HepG2 (cell line): ENCODE measurements around the gene SYNM. TPM values are rescaled to one million over a fixed set of nuclear protein-coding genes. Genes with fewer than 3 reads are reported as not detected.

Experiments used
- ATAC-seq: fragments of 200-7000 bp; cut with Tn5 transposase; 3 replicates; pipeline ENCODE4 v1.9.1; 2020; ENCODE audit warnings: mild to moderate bottlenecking, moderate library complexity
- BruUV-seq: library from RNA; stranded (reverse); fragments of 400-500 nt; replicated peaks from 2 replicates; lab custom pipeline; 2021; lab: Mats Ljungman, UMichigan
- CTCF ChIA-PET: fragments of 300-600 bp; formaldehyde crosslinking; extraction: SDS; loops from one replicate; lab custom pipeline; 2021; ENCODE audit warnings: low total read pairs, inconsistent platforms, low intra/inter-chr PET ratio; lab: Yijun Ruan, JAX
- POLR2A ChIA-PET: fragments of 350-600 bp; sonication (Branson Sonifier 250); formaldehyde crosslinking; loops from one replicate; lab custom pipeline; 2020; ENCODE audit warnings: antibody characterized with exemption, inconsistent platforms; lab: Yijun Ruan, JAX
- DNase-seq: peaks from one replicate; pipeline ENCODE4 v3.0.0-alpha.2; 2015; ENCODE audit warnings: low spot score
- FAIRE-seq: peaks from 3 replicates; lab custom pipeline; 2011; peaks lifted over from hg19 to GRCh38; lab: Jason Lieb, UNC
- H2AFZ ChIP-seq: one replicate; pipeline ENCODE4 v1.6.1; 2011; ENCODE audit warnings: low read length, inconsistent platforms
- H3K27ac ChIP-seq: fragments of 300-600 bp; 3 replicates; pipeline ENCODE4 v1.8.0; 2011; ENCODE audit warnings: mixed run types, mild to moderate bottlenecking, mixed read lengths, low read length, inconsistent platforms; ENCODE audit not compliant: insufficient read depth; ENCODE audit errors: extremely low read length
- H3K27me3 ChIP-seq, 2 experiments: fragments of 200-600 bp in 1 of 2; 2 replicates in 1 of 2; 3 replicates in 1 of 2; pipeline versions ENCODE4 v1.6.0 to v1.8.0; 2011; ENCODE audit warnings: low read length in 2 of 2, mild to moderate bottlenecking in 2 of 2, moderate library complexity in 2 of 2, inconsistent platforms in 1 of 2; ENCODE audit not compliant: insufficient read depth in 2 of 2, control insufficient read depth in 1 of 2
- H3K36me3 ChIP-seq, 2 experiments: fragments of 200-600 bp in 1 of 2; replicated peaks in 1 of 2; 2 replicates in 1 of 2; 3 replicates in 1 of 2; pipeline versions ENCODE4 v1.5.1 to v1.8.0; 2011; ENCODE audit warnings: low read length in 2 of 2, inconsistent platforms in 1 of 2; ENCODE audit not compliant: insufficient read depth in 2 of 2, control insufficient read depth in 1 of 2
- H3K4me1 ChIP-seq: 2 replicates; pipeline ENCODE4 v1.5.1; 2012; ENCODE audit warnings: low read length, inconsistent platforms; ENCODE audit not compliant: insufficient read depth
- H3K4me2 ChIP-seq: 2 replicates; pipeline ENCODE4 v1.6.0; 2011; ENCODE audit warnings: low read depth, low read length, inconsistent platforms
- H3K4me3 ChIP-seq, 3 experiments: fragments of 200-600 bp in 1 of 3; sonication (generic), shearing (Covaris generic) in 1 of 3; replicated peaks in 1 of 3; 2 replicates each; pipeline ENCODE4 v1.5.1; 2011 to 2016; ENCODE audit warnings: low read length in 3 of 3, inconsistent platforms in 2 of 3, low read depth in 2 of 3, mild to moderate bottlenecking in 2 of 3, control low read depth in 1 of 3, mixed read lengths in 1 of 3; ENCODE audit not compliant: insufficient read depth in 1 of 3
- H3K79me2 ChIP-seq: one replicate; pipeline ENCODE4 v1.6.1; 2011; ENCODE audit warnings: low read length, inconsistent platforms; ENCODE audit not compliant: insufficient read depth
- H3K9ac ChIP-seq: 2 replicates; pipeline ENCODE4 v1.6.0; 2011; ENCODE audit warnings: mild to moderate bottlenecking, low read depth, low read length, inconsistent platforms; ENCODE audit not compliant: insufficient read depth
- H3K9me3 ChIP-seq: 2 replicates; pipeline ENCODE4 v1.5.1; 2012; ENCODE audit warnings: mild to moderate bottlenecking, low read length
- H4K20me1 ChIP-seq: 2 replicates; pipeline ENCODE4 v1.6.0; 2011; ENCODE audit warnings: inconsistent platforms, mild to moderate bottlenecking, low read length, moderate library complexity; ENCODE audit not compliant: insufficient read depth
- DR1 ChIP-seq: sonication (generic); formaldehyde crosslinking; IDR thresholded peaks from 2 replicates; pipeline ENCODE4 v1.8.0; 2021; ENCODE audit warnings: mild to moderate bottlenecking, missing genetic modification reagents, inconsistent platforms
- ISX ChIP-seq: sonication (generic); formaldehyde crosslinking; conservative IDR thresholded peaks from 2 replicates; pipeline ENCODE4 v1.5.0; 2020; ENCODE audit warnings: missing genetic modification reagents
- NCOA1 ChIP-seq: sonication (generic); formaldehyde crosslinking; IDR thresholded peaks from 2 replicates; pipeline ENCODE4 v1.9.0; 2021; ENCODE audit warnings: missing genetic modification reagents
- SIX1 ChIP-seq: sonication (generic); formaldehyde crosslinking; IDR thresholded peaks from 2 replicates; pipeline ENCODE4 v1.4.0; 2020; ENCODE audit warnings: missing genetic modification reagents, borderline replicate concordance
- SKI ChIP-seq: fragments of 450-650 bp; IDR thresholded peaks from one replicate; pipeline ENCODE4 v1.6.1; 2018; ENCODE audit warnings: mild to moderate bottlenecking; ENCODE audit not compliant: partially characterized antibody
- SOX13 ChIP-seq, 3 experiments: fragments of 450-650 bp in 1 of 3; sonication (generic) in 1 of 3; formaldehyde crosslinking in 1 of 3; IDR thresholded peaks in 2 of 3; conservative IDR thresholded peaks in 1 of 3; 2 replicates each; pipeline versions ENCODE4 v1.5.0 to v1.6.1; 2016 to 2020; ENCODE audit warnings: antibody characterized with exemption in 1 of 3, mild to moderate bottlenecking in 1 of 3, missing compliant biosample characterization in 1 of 3, missing genetic modification reagents in 1 of 3, moderate library complexity in 1 of 3
- SRY ChIP-seq: sonication (generic); formaldehyde crosslinking; IDR thresholded peaks from 2 replicates; pipeline ENCODE4 v1.8.0; 2022; ENCODE audit warnings: mild to moderate bottlenecking, missing genetic modification reagents
- ZNF615 ChIP-seq: sonication (generic); formaldehyde crosslinking; IDR thresholded peaks from 2 replicates; pipeline ENCODE4 v1.5.0; 2020; ENCODE audit warnings: mild to moderate bottlenecking, missing genetic modification reagents, borderline replicate concordance
- ZNF713 ChIP-seq: sonication (generic); formaldehyde crosslinking; IDR thresholded peaks from 2 replicates; pipeline ENCODE4 v1.4.0; 2020; ENCODE audit warnings: mild to moderate bottlenecking, missing genetic modification reagents
- ZNF775 ChIP-seq: sonication (generic); formaldehyde crosslinking; IDR thresholded peaks from 2 replicates; pipeline ENCODE4 v1.4.0; 2020; ENCODE audit warnings: missing genetic modification reagents, mild to moderate bottlenecking, moderate library complexity, borderline replicate concordance
- WGBS: methylation state at CpG from one replicate; pipeline ENCODE4 v1.1.6; 2017; ENCODE audit warnings: low lambda C conversion rate; 5-methylcytosine and 5-hydroxymethylcytosine counted together
- in situ Hi-C: cut with HindIII; loops from 2 replicates; pipeline ENCODE4 v1.10.0; 2017; ENCODE audit warnings: low pct_unique_long_range_greater_than_20kb; ENCODE audit not compliant: extremely low pct_ligation_motif_present
- intact Hi-C: fragments of 100-400 bp; cut with micrococcal nuclease; formaldehyde crosslinking; loops from one replicate; pipeline ENCODE4 v1.10.0; 2022; ENCODE audit not compliant: unreplicated experiment
- polyA plus RNA-seq, 8 experiments: library from polyadenylated mRNA; depleted of rRNA in 3 of 8; stranded (reverse) in 7 of 8; unstranded in 1 of 8; fragments of >200 nt; fragmentation: Illumina TruSeq in 4 of 8; extraction: Trizol in 4 of 8; gene quantifications; 2 replicates each; pipeline versions ENCODE4 v1.2.1 to v1.2.3, GENCODE V29; 2011 to 2016; ENCODE audit warnings: low read depth in 4 of 8, missing spikeins in 1 of 8, mixed read lengths in 1 of 8; ENCODE audit not compliant: insufficient read depth in 1 of 8
- total RNA-seq, 5 experiments: library from RNA; depleted of rRNA; stranded (reverse); fragments of >200 nt; fragmentation: Illumina TruSeq; extraction: Trizol; gene quantifications; 2 replicates each; pipeline ENCODE4 v1.2.3, GENCODE V29; 2016; ENCODE audit warnings: low read depth in 1 of 5
- TF ChIP-seq, protein P1 (sequence below): sonication (generic); formaldehyde crosslinking; IDR thresholded peaks from 2 replicates; pipeline ENCODE4 v1.8.1; 2023; ENCODE audit warnings: mild to moderate bottlenecking, missing genetic modification reagents
- TF ChIP-seq, protein P2 (sequence below): sonication (generic); formaldehyde crosslinking; IDR thresholded peaks from 2 replicates; pipeline ENCODE4 v1.4.0; 2020; ENCODE audit warnings: missing genetic modification reagents, mild to moderate bottlenecking, borderline replicate concordance
- TF ChIP-seq, protein P3 (sequence below): sonication (generic); formaldehyde crosslinking; IDR thresholded peaks from 2 replicates; pipeline ENCODE4 v1.5.0; 2020; ENCODE audit warnings: mild to moderate bottlenecking, missing genetic modification reagents

The SYNM gene
- total and polyA plus RNA-seq, 2 of the 13 experiments (the other 11 are each of a cell fraction or from before 2014, with no cell fraction given): 1.1 to 3.7 TPM

DNA sequence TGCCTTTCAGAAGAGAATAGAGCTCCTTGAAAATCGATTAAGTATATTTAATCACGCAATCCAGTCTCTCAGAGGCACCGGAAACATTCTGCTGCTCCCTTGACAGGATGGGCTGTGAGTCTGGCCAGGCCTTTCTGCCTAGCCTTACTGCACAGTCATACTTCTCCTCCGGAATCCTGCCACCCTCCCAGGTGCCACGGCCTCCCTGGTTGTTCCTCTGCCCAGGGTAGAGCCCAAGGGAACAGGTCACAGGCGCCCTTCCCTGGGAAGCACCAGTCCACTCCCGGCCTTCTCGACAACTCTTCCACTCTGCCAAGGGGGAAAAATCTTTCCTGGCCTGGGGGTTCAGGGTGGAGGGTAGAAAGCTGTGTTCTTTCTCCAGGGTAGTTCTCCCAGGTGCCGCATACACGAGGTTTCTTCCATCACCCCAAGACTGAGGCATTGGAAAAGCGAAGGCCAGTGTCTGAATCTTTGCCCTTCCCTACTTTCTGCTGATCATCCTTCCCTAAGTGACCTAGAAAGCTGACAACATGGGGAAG lies 17.4 kb upstream of the SYNM start:
- no peak overlapping the region for H2AFZ ChIP-seq
- H3K79me2 ChIP-seq: no peaks in the 10 kb centered on the region
- in situ Hi-C loops: no loop called here
- intact Hi-C loops: no loop called here
- no peak for ATAC-seq
- DNase-seq: no peak
- POLR2A ChIA-PET: no interaction called here
- no peak for TF ChIP-seq DR1 (CRISPR knock-in tag)
- no peak for TF ChIP-seq SKI
- no peak for TF ChIP-seq ZNF615 (CRISPR knock-in tag)
- no peak for TF ChIP-seq ZNF775 (CRISPR knock-in tag)
- TF ChIP-seq, protein P1, sequence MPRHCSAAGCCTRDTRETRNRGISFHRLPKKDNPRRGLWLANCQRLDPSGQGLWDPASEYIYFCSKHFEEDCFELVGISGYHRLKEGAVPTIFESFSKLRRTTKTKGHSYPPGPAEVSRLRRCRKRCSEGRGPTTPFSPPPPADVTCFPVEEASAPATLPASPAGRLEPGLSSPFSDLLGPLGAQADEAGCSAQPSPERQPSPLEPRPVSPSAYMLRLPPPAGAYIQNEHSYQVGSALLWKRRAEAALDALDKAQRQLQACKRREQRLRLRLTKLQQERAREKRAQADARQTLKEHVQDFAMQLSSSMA (CRISPR knock-in tag): no peak
- TF ChIP-seq, protein P2, sequence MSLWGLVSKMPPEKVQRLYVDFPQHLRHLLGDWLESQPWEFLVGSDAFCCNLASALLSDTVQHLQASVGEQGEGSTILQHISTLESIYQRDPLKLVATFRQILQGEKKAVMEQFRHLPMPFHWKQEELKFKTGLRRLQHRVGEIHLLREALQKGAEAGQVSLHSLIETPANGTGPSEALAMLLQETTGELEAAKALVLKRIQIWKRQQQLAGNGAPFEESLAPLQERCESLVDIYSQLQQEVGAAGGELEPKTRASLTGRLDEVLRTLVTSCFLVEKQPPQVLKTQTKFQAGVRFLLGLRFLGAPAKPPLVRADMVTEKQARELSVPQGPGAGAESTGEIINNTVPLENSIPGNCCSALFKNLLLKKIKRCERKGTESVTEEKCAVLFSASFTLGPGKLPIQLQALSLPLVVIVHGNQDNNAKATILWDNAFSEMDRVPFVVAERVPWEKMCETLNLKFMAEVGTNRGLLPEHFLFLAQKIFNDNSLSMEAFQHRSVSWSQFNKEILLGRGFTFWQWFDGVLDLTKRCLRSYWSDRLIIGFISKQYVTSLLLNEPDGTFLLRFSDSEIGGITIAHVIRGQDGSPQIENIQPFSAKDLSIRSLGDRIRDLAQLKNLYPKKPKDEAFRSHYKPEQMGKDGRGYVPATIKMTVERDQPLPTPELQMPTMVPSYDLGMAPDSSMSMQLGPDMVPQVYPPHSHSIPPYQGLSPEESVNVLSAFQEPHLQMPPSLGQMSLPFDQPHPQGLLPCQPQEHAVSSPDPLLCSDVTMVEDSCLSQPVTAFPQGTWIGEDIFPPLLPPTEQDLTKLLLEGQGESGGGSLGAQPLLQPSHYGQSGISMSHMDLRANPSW (CRISPR knock-in tag): no peak
- TF ChIP-seq, protein P3, sequence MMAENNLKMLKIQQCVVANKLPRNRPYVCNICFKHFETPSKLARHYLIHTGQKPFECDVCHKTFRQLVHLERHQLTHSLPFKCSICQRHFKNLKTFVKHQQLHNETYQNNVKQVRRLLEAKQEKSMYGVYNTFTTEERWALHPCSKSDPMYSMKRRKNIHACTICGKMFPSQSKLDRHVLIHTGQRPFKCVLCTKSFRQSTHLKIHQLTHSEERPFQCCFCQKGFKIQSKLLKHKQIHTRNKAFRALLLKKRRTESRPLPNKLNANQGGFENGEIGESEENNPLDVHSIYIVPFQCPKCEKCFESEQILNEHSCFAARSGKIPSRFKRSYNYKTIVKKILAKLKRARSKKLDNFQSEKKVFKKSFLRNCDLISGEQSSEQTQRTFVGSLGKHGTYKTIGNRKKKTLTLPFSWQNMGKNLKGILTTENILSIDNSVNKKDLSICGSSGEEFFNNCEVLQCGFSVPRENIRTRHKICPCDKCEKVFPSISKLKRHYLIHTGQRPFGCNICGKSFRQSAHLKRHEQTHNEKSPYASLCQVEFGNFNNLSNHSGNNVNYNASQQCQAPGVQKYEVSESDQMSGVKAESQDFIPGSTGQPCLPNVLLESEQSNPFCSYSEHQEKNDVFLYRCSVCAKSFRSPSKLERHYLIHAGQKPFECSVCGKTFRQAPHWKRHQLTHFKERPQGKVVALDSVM (CRISPR knock-in tag): no peak
- TF ChIP-seq ZNF713 (CRISPR knock-in tag): no peak
- TF ChIP-seq SRY: no peak
- no peak for TF ChIP-seq SIX1
- no peak for TF ChIP-seq SOX13 (IDR thresholded peaks at IDR 0.05)
- TF ChIP-seq SOX13 (CRISPR knock-in tag; conservative IDR thresholded peaks at IDR 0.05 in 1 of 2, IDR thresholded peaks at IDR 0.05 in 1 of 2): no peak
- no peak for TF ChIP-seq ISX
- TF ChIP-seq NCOA1 (CRISPR knock-in tag): no peak
- TF ChIP-seq, all 625 proteins: peak for 0
- Histone ChIP-seq H4K20me1 (no peaks in the 10 kb centered on the region), H3K4me3 (no peak overlapping the region), H3K4me2 (no peak overlapping the region), H3K36me3 (no peaks in the 10 kb centered on the region), H3K9ac (no peak overlapping the region), H3K9me3 (no peaks in the 10 kb centered on the region), H3K4me1 (no peaks in the 10 kb centered on the region), H3K27me3 (peaks cover 0 to 8% of the 10 kb centered on the region in 2 experiments; a peak in 2 of 5 replicates), H3K27ac (no peak overlapping the region)
- CTCF ChIA-PET: no interaction called here
- BruUV-seq: no TSS peak
- no peak for FAIRE-seq
- WGBS: 31% methylated on average over 7 of the region's 11 CpGs
